Cerebellar cortex (tissue), 1 donor: Measurements from ENCODE around the gene FAM83C.

ENCODE experiments used
- DNase-seq: peaks from one replicate; pipeline ENCODE4 v3.0.0-alpha.2; 2015; ENCODE audit warnings: low spot score

FAM83C gene

DNA sequence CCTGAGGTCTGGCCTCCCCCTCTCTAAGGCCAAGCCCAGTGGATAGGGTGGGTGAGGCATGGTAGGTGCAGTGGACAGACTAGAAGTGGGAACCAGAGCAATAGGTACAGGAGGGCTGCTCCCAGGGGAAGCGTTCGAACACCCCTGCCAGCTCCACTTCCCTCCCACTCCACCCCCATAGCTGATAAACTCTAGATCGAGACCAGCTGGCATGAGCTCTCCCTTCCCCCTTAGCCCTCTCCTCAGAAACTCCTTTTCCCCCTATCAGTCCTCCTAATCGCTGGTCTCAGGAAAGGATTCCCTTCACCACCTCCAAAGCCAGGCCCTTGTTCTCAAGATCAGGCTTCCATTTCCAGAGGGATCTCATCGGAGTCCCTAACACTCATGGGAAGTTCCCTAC, 6.0 kb upstream of the FAM83C start:
- no peak for DNase-seq

DNA sequence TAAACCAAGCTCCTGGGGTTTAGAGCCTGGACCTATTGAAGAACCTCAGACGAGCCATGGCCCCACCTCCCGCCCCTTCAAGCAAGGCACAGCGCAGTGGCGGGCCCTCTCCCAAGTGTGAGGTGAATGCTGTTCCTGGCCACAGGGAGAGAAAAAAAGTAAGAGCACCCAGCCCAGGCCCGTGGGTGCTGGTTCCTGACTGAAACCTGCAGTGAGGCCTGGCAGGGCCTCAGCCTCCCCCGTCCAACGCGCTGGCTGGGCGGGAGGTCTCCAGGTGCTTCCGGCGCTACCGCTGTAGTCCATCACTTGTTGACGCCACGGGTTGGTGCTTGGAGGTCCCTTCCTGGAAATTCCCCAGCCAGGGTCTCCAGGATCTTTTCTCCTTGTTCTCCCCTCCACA, 5.5 kb upstream of the FAM83C start:
- no peak for DNase-seq

DNA sequence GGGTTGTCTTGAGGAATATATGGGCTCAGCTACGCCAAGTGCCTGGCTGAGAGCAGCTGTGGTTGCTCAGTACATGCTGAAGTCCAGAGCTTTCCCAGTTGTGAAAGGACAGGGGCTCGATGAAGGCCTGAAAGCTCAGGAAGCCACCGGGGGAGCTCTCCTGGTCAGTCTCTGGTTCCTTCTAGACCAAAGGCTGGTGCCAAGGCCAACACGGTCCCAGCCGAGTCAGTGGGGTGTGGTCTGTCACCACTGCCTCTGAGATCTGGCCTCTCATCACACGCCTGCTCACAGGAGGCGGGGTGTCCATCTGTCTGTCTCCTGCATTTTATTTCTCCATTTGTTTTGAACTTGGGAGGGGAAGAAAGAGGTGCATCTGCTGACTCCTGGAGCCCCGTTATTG, 4.9 kb upstream of the FAM83C start:
- no peak for DNase-seq

DNA sequence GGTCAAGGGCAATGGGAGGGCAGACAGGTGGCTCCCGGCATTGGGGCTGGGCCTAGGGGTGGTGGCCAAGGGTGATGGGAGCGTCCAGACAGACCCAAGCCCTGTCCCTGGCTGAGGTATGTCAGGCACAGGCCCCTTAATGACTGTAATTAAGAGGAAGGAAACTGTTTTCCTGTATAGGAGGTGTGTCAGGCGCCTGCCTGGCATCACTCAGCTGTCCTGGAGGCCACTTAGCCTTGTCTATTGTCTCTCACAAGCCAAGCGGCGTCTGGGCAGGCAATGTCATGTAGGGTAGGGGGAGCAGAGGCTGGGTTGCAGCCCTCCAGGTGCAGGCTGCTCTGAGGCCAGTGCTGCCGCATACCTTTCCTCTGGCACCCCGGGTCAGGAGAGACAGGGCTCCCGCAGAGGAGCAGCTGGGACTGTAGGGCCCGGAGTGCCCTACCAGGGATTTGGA, 3.9 kb upstream of the FAM83C start:
- DNase-seq = no peak

DNA sequence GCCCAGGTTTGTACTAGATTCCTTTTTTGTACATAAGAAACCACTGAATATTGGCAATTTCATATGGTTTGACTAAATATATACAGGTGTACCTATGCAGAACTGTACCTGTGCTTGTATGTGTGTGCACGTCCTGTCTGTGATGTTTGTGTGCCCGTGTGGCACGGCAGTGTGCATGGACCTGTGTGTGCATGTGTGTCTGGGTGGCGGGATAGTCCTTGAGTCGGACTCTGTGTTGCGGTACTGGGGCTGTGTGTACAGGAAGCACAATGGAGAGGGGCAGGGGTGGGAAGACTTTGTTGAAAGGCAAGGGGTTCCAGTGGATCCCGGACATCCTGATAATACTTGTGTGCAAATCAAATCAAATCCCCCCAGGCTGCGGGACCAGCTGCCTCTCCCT, 3.4 kb upstream of the FAM83C start:
- DNase-seq = no peak

DNA sequence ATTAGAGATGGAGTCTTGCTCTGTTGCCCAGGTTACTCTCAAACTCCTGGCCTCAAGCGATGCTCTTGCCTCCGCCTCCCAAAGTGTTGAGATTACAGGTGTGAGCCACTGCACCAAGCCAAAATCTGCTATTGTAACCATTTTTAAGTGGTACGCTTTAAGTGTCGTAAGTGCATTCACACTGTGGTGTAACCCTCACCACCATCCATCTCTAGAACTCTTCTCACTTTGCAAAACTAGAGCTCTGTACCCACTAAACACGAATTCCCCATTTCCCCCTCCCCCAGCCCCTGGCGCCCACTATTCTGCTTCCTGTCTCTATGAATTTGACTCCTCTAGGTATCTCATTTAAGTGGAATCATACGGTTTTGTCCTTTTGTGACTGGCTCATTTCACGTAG, 2.8 kb upstream of the FAM83C start:
- no peak for DNase-seq

DNA sequence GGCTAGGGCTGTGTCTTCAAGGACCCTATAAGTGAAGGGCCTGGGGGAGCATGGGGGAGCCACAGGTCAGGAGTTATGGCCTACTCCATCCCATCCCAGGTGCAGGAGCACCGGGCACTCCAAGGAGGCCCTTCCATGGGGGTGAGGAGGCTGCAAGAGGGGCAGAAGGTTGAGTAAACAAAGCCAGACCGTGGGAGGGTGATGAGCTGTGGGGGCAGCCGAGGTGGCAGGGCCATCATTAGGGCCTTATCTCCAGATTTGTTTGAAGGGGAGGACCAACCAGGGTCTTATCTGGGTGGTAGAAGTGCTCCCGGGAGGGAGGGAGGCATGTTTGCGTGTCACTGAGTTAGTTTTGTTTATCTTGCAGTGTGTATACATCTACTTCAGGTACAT, 2.1 kb upstream of the FAM83C start:
- DNase-seq = no peak

DNA sequence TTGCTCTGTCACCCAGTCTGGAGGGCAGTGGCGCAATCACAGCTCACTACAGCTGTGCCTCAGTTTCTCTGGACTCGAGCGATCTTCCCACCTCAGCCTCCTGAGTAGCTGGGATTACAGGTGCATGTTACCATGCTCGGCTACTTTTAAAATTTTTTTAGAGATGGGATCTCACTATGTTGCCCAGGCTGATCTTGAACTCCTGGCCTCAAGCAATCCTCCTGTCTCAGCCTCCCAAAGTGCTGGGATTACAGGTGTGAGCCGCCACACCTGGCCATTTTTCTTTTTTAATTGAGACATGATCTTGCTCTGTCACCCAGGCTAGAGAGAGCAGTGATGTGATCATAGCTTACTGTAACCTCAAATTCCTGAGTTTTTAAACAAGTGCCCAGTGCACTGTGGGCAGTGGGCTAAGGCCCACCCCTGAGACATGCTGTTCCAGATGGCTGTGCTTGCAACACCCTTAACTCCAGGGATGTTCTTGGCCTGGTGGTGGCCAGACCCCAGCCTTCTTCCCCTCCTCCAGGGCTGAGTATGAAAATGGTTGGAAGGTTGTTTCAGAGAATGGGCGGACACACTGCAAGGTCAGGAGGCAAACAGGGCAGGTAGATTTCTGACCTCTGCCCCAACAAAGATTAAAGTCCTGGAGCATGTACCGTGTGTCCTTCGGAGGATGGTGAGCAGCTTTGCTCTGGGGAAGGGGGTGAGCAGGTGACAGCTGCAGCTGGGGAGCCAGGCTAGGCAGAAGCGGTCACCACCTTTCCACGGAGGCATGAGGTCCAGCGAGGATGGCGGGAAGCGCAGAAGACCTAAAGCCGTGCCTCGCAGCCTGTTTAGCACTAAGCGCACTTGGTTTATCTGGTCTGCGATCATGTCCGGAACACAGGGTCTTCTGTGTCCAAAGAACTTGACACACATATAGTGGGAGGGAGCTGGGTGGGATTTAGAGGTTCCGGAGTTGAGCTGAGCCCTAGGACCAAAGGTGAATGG, 1.4 kb upstream of the FAM83C start:
- DNase-seq = no peak

DNA sequence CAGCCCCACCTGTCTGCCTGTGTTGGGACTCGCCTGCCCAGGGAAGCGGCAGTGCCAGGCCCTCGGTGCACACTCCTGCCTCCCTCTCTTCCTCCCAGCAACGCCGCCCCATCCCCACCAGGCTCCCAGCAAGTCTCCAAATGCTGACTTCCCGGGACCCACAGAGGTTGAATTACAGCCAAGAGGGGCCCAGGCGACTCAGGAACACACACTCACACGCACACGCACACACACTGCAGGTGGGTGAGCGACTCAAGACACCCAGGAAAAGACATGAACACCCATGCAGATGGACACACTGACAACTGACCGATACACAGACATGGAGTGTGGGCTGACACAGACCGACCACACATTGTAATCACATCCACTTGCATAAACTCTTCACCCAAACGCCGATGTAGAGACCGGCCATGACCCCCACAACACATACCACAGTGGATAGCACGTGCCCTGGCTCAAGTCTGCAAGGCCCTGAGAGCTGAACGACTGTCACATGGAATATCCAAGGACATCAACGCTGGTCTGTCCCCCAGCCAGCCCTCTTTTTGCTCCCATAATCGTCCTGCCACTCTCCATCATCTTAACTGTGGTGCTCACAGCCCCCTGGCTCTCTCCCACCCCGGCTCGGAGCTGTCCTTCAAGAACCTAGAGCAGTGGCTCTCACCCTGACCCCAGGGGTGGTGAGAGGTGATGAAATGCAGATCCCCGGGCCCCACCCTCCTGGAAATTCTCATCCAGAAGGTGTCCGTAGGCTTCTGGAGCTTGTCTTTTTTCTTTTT, 470 bp upstream of the FAM83C start:
- no peak for DNase-seq

DNA sequence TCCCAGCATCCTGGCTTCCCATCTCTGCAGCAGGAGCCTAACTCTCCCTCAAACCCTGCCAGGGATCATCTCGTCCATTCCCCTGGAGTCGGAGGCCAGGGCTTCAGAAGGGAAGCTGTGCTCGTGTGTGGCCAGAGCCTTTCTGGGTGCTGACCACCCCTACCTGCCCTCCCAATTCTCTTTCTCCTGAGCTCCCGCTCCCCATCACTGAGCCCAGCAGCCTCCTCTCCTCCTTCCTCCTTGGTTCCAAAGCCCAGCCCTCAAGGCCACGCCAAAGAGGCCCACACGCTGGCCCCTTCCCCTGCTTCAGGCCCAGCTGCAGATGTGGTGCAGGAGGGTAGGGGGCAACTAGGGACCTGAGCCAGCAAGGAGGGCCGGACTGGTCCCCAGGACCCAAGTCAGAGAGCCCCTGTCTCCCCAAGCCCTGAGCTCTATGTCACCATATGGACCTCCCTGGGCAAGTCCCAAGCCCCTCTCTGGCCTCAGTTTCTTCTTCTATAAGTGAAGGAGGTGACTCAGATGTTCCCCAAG, 1.3 kb downstream of the FAM83C start:
- DNase-seq = no peak

DNA sequence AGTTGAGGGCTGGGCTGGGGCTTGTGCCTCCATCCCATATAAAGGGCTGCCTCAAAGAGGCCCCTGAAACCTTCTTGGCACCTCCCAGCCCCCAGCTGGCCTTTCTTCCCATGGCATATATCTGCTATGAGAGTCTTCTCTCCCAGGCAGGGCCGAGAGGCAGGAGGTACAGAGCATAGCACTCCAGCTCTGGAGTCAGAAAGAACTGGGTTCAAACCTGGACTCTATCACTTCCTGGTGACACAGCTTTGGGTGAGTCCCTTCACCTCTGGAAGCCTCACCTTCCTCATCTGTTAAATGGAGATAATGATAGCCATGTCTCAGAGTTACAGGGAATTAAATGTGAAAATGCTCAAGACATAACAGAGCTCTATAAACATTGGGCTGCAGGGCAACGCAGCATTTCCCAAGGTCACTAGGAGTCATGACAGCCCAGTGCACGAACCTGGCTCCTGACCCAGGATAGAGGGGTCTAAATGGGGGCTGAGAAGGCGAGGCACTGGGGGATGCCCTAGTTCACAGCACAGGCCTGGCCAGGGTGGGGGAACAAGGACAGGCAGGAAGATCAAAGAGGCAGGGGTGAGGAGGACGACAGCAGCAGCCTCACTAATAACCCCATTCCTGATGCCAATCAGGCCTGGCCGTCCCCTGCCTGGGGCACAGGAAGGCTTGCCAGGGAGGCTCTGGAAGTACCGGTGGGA, 1.9 kb downstream of the FAM83C start:
- no peak for DNase-seq

DNA sequence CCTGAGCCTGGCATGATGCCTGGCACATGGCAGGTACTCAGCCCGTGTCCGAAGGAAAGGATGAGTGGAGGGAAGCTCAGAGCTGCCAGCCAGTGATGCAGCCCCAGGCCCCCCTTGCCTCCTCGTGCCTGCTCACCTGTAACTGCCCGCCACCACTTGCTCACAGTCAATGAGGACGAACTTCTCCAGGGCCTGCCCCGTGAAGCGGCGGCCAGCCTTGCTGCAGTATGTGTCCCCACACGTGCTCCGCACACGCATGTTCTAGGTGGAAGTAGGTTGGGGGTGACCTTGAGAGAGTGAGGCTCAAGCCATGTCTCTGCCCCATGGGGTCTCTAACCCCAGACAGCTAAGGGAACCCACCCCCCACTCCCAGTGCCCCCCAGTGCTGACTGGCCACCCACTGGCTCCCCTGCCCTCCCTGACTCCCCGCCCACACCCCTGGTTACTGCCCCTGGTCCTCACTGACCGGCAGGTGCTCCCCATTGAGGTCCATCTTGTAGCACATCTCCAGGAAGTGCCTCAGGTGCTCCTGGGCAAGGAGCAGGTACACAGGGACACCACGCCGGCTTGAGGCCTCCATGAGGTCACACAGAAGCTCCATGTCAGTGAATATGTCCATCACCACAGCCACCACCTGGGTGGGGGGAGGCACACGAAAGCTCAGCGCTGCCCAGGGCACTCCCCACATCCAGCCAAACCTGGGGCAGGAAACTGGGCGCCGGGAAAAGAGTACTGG, 3.7 kb downstream of the FAM83C start:
- DNase-seq = no peak

DNA sequence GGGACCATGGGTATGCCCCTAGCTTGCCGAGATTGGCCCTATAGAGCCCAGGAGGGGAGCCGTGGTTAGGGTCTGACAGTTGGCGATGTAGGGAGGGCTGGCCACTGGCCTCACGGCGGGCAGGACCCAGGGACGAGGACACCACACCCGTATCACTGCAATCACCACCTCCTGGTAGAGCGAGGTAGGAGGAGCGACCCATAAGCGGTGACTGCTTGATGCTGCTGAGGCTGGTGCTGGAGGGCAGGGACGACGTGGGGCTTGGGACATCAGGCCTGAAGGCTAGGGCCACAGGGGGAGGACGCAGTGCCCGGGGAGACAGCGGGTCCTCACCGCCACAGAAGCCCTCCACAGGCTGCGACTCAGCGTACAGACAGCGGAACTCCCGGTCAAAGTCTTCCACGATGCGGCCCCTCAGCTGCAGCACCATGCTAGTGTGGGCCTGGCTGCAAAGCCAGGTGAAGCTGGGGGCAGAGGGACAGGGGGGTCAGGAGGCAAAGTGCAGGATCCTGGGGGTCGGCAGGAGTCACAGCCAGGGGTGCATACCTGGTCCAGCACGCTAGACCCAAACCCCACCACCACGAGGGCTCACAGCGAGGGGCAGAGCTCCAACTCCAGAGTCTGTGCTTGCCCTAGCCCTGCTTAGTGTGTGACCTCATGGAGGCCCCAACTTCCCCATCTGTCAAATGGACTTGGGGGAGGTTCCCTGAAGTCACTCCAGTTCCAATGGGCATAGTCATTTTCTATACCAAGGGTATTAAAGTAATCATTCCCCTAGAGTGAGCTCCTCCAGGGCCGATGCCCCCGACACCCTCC, 4.5 kb downstream of the FAM83C start:
- no peak for DNase-seq

DNA sequence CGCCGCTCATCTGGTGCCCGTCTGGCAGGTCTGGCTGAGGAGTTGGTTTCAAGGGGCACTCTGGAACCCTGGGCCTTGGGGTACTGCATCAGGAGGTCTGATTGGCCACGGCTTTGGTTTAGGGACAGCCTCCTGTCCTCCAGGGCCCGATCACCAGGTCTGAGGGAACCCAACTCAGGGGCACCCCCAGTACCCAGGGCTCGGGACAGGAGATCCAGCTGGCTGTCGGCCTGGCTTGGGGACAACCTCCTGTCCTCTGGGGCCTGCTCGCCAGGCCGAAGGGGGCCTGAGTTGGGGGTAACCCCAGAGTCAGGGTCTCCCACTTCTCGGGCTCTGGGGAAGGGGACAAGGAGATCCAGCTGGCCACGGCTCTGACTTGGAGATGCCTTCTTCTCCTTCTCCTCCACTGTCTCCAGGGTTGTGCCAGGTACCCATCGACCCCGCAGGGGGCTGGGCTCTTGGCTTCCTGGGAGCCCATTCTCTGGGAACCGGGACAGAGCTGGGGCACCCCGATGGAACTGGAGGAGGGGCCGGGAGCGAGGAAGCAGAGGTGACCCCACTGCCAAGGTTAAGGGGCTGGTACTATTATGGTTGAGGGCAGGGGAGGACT, 5.2 kb downstream of the FAM83C start:
- no peak for DNase-seq

DNA sequence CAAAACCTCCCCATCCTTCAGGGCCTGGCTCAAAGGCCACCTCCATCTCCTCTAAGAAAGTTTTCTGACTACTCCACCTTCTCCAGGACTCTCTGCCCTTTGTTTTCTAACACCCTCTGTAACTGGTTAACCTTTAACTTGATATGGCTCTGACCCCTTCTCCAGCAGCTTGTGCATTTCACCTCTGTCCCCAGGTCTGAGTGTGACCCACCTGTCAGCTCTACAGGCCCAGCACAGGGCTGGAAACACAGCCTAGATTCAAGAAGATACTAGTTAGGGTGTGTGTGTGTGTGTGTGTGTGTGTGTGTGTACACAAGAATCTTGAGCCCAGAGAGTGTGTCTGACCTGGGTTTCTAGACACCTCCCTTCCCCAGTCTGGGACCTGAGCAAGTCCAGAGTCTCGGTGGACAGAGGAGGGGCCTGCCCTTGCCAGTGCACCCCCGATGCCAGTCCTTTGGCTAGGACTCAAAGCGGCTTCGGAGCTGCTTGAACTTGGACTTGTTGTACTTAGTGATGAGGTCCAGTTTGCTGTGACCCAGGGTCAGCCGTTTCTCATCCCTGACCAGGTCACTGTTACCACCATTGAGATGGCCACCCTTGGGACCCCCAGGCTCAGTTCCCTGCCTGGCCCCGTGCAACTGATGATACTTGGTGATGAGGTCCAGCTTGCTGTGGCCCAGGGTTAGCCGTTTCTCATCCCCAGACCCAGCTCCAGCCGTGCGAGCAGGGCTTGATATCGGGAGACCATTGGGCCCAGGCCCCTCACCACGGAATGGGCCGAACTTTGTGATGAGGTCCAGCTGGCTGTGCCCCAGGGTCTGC, 5.9 kb downstream of the FAM83C start:
- no peak for DNase-seq

DNA sequence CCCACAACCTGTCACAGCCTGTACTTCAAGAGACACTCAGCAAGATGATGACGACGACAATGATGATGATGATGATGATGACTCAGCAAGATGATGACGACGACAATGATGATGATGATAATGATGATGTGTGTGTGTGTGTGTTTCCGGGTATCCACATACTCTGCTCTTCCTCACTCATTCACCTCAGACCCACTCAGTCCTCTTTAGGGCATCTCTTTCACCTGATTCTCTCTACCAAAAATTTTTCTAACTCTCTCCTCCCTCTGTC, 6.5 kb downstream of the FAM83C start:
- DNase-seq = no peak

DNA sequence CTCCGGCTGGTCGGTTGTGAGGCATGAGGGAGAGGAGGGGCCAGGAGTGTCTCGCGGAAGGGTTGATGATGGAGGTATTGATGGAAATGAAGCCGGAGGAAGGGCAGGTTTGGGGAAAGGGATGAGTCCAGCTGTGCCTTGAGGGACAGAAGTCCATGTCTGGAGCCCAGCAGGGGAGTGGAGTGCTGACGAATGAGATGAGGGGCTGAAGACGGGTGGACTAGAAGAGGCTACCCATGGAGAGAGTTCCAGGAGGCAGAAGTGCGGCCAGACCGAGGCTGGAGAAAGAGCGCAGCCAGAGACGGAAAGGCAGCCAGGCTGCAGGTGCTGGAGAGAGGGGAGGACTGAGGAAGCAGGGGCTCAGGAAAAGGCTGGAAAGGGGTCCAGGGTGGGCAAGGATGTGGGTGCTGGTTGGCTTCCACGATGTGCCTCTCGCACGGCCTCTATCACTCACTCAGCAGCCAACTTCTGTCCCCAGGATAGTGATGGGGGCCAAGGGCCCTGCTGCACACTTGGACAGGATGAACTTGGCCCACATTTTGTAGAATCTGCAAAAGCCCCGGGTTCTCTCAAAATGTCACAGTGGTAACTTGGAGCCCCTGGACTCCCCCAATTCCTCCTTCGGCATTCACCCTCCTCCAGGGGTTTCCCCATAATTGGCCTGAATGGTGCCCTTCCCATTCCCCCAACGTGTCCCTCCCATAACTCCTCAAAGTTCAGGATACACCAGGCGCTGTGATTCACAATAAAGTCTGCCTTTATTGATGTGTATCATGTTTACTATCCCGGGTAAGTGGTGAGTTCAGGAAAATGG, 7.0 kb downstream of the FAM83C start:
- no peak for DNase-seq

DNA sequence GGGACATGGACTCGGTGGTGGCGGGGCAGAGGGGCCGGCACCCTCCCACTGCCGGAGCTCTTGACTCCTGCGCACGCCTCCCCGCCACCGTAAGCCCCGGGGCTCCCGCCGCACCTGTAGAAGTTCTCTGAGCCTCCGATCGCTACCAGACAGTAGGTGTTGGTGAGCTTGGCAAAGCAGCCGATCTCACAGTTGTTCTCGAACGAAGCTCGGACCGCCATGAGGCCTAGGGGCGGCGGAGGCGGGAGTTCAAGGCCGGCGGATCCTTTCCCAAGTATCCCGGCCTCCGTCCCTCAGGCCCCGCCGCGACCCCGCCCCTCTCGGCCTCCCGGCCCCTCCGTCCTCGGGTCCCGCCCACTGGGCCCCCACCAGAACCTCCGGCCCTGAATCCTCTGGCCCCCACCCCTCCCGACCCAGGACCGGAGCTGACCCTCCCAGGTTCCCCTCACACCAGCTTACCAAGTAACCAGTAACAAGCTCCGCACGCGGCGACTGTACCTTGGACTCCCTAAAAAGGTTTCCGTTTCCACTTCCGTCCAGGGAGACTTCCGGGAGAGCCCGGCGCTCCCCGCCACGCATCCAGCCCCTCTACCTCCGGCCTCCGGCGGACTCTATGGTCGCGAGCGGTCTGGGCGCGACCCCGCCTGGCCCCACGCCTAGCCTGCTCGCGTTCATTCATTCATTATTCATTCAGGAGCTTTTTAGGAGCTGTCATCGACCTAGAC, 7.8 kb downstream of the FAM83C start, which contains the start of gene EIF6:
EIF6 (minus strand) TSS at position 506 of the 725 bp plus-strand sequence; CDS start at position 221, 285 bp downstream.
- DNase-seq = peak; percentile 92
